Measurements from ENCODE around the gene GIT2.
A peak's percentile ranks its signal among the peaks of the same experiment; 100 is the strongest.
"Not testable (repeated sequence)": the region's sequence is repeated elsewhere in the genome, so short reads cannot be mapped to it uniquely, and the experiment has no call there.

GIT2 gene

DNA sequence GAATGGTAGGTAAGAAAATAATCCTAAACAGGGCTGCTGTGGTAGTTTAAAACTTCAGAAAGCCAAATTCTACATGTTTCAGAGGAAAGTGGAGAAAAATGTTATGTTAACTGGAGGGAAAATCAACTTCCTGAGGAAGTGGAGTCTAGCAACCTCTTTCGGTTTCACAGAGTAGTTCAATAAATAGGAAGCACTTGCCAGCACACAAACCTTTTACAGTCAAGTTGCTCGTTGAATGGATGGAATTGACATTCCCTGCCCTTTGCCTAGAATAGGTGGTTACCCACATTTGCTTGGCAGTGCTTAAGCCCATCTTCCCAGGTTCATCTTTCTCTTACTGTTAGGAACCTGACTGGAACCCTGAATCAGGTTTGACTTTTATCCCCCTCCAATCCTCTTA, 19.0 kb upstream of the GIT2 start:
- H3K9ac ChIP-seq (ENCODE audit: low read depth, low read length), result no peak overlapping the region
- H3K36me3 ChIP-seq (ENCODE audit: insufficient read depth, low read length), result no peaks in the 10 kb centered on the region
- no peaks in the 10 kb centered on the region for H3K9me3 ChIP-seq (ENCODE audit: control insufficient read depth, insufficient read depth, low read length)
- H3K4me1 ChIP-seq (ENCODE audit: insufficient read depth, low read length), result no peaks in the 10 kb centered on the region

GRCh38 chr12:110012659-110013058, 16.5 kb upstream of the GIT2 start:
- Histone ChIP-seq H3K36me3 (ENCODE audit: insufficient read depth, low read length) (no peaks in the 10 kb centered on the region), H3K9me3 (ENCODE audit: control insufficient read depth, insufficient read depth, low read length) (no peaks in the 10 kb centered on the region), H3K4me1 (ENCODE audit: insufficient read depth, low read length) (no peaks in the 10 kb centered on the region), H3K9ac (ENCODE audit: low read depth, low read length) (no peak overlapping the region)

- H3K4me1 ChIP-seq (ENCODE audit: insufficient read depth, low read length), result no peaks in the 10 kb centered on the region
- no peak overlapping the region for H3K9ac ChIP-seq (ENCODE audit: low read depth, low read length)
- no peaks in the 10 kb centered on the region for H3K9me3 ChIP-seq (ENCODE audit: control insufficient read depth, insufficient read depth, low read length)
- no peaks in the 10 kb centered on the region for H3K36me3 ChIP-seq (ENCODE audit: insufficient read depth, low read length)
Measured at GRCh38 chr12:110012137-110012536, 16.0 kb upstream of the GIT2 start.

DNA sequence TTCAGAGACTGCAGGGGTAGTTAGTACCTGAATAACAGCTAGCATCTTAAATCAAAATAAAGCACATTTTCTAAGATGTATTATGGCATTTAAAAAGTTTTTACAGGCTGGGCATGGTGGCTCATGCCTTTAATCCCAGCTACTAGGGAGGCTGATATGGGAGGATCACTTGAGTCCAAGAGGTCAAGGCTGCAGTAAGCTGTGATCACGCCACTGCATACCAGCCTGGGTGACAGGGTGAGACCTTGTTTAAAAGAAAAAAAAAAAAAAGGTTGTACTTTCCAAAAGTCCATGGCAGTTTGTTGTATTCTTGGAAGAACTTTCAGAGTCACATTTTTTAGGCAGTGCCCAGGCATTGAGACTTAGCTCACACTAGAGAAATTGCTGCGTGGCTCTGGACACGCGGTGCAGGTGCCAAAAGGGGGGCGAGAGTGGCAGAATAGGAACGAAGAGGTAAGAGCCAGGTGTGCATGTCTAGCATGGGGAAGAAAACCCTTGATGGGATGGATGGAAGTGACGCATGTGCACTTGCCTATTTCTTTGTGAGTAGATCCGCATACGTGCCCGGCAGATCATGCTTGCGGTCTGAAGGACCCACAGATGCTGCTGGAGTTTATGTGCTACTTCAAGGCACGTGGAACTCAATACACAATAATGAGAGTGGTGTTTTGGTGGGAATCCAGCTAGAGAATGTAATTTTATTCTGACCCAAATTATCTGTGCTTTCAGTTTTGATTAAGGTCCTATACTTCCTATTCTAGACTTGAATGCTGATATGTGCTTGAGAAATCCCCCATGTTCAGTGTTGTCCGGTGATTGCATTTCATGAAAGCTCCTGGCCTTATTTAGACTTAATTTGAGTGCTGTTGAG, 14.9 kb upstream of the GIT2 start:
- H3K9me3 ChIP-seq (ENCODE audit: control insufficient read depth, insufficient read depth, low read length), result no peaks in the 10 kb centered on the region
- no peak overlapping the region for H3K9ac ChIP-seq (ENCODE audit: low read depth, low read length)
- no peaks in the 10 kb centered on the region for H3K36me3 ChIP-seq (ENCODE audit: insufficient read depth, low read length)
- H3K4me1 ChIP-seq (ENCODE audit: insufficient read depth, low read length), result no peaks in the 10 kb centered on the region

DNA sequence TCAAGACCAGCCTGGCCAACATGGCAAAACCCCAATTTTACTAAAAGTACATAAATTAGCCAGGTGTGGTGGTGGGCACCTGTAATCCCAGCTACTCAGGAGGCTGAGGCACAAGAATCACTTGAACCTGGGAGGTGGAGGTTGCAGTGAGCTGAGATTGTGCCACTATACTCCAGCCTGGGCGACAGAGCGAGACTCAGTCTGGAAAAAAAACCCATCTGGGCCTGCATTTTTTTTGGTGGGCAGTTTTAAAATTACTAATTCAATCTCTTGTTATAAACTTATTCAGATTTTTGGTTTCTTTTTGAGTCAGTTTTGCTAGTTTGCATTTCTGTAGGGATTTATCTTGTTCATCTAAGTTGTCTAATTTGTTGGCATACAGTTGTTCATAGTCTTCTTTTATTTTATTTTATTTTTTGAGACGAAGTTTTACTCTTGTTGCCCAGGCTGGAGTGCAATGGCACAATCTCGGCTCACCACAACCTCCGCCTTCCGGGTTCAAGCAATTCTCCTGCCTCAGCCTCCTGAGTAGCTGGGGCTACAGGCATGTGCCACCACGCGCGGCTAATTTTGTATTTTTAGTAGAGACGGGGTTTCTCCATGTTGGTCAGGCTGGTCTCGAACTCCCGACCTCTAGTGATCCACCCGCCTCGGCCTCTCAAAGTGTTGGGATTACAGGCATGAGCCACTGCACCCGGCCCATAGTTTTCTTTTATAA, 12.7 kb upstream of the GIT2 start:
- not testable (repeated sequence) for H3K9ac ChIP-seq (ENCODE audit: low read depth, low read length); H3K36me3 ChIP-seq (ENCODE audit: insufficient read depth, low read length); H3K4me1 ChIP-seq (ENCODE audit: insufficient read depth, low read length); H3K9me3 ChIP-seq (ENCODE audit: control insufficient read depth, insufficient read depth, low read length)

DNA sequence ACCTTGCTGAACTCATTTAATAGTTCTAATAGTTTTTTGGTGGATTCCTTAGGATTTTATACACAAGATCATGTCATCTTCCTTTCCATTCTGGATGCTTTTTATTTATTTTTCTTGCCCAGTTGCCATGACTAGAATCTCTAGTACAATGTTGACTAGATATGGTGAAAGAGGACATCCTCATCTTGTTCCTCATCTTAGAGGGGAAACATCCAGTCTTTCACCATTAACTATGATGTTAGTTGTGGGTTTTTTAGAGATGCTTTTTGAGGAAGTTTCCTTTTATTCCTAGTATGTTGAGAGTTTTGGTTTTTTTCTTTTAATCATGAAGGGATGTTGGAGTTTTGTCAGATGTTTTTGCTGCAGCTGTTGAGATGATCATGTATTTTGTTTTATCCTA, 11.7 kb upstream of the GIT2 start:
- Histone ChIP-seq H3K4me1 (ENCODE audit: insufficient read depth, low read length) (no peaks in the 10 kb centered on the region), H3K9me3 (ENCODE audit: control insufficient read depth, insufficient read depth, low read length) (no peaks in the 10 kb centered on the region), H3K36me3 (ENCODE audit: insufficient read depth, low read length) (no peaks in the 10 kb centered on the region), H3K9ac (ENCODE audit: low read depth, low read length) (no peak overlapping the region)

GRCh38 chr12:110006115-110006514, 9.9 kb upstream of the GIT2 start:
- H3K36me3 ChIP-seq (ENCODE audit: insufficient read depth, low read length), result no peaks in the 10 kb centered on the region
- no peak overlapping the region for H3K9ac ChIP-seq (ENCODE audit: low read depth, low read length)
- H3K9me3 ChIP-seq (ENCODE audit: control insufficient read depth, insufficient read depth, low read length), result no peaks in the 10 kb centered on the region
- no peaks in the 10 kb centered on the region for H3K4me1 ChIP-seq (ENCODE audit: insufficient read depth, low read length)

GRCh38 chr12:110005319-110005973, 9.3 kb upstream of the GIT2 start:
- H3K9me3 ChIP-seq (ENCODE audit: control insufficient read depth, insufficient read depth, low read length), result no peaks in the 10 kb centered on the region
- no peaks in the 10 kb centered on the region for H3K36me3 ChIP-seq (ENCODE audit: insufficient read depth, low read length)
- no peaks in the 10 kb centered on the region for H3K4me1 ChIP-seq (ENCODE audit: insufficient read depth, low read length)
- no peak overlapping the region for H3K9ac ChIP-seq (ENCODE audit: low read depth, low read length)

GRCh38 chr12:110004598-110004997, 8.4 kb upstream of the GIT2 start:
- Histone ChIP-seq H3K36me3 (ENCODE audit: insufficient read depth, low read length) (no peaks in the 10 kb centered on the region), H3K9me3 (ENCODE audit: control insufficient read depth, insufficient read depth, low read length) (no peaks in the 10 kb centered on the region), H3K4me1 (ENCODE audit: insufficient read depth, low read length) (no peaks in the 10 kb centered on the region), H3K9ac (ENCODE audit: low read depth, low read length) (no peak overlapping the region)

- Histone ChIP-seq H3K9ac (ENCODE audit: low read depth, low read length) (no peak overlapping the region), H3K36me3 (ENCODE audit: insufficient read depth, low read length) (no peaks in the 10 kb centered on the region), H3K9me3 (ENCODE audit: control insufficient read depth, insufficient read depth, low read length) (no peaks in the 10 kb centered on the region), H3K4me1 (ENCODE audit: insufficient read depth, low read length) (no peaks in the 10 kb centered on the region)
Measured at GRCh38 chr12:110002676-110003515, 6.7 kb upstream of the GIT2 start.

- no peaks in the 10 kb centered on the region for H3K9me3 ChIP-seq (ENCODE audit: control insufficient read depth, insufficient read depth, low read length)
- H3K9ac ChIP-seq (ENCODE audit: low read depth, low read length), result no peak overlapping the region
- H3K4me1 ChIP-seq (ENCODE audit: insufficient read depth, low read length), result no peaks in the 10 kb centered on the region
- no peaks in the 10 kb centered on the region for H3K36me3 ChIP-seq (ENCODE audit: insufficient read depth, low read length)
Measured at GRCh38 chr12:110001596-110001995, 5.4 kb upstream of the GIT2 start.

DNA sequence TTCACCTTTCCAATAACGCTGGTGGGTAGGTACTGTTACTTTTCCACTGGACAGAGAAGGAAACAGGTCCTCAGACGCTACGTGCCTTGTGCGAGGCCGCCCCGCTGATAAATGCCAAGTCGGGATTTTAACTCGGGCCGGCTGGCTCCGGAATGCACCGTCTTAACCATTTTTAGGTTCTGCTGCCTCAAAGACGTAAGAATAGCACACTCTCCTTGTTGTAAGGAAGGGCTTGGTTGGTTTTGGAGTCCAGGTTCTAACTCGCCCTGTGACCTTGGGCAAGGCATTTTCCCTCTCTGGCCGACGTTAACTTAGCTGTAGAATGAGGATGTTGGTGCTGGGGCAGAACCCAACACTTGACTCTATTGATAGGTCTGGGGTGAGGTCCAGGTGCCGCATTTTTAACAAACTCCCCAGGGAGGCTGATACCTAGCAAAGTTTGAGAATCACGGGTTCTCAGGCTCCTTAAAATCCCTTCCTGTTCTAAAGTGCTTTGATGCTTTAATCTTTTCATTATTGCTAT, 3.9 kb upstream of the GIT2 start:
- no peaks in the 10 kb centered on the region for H3K4me1 ChIP-seq (ENCODE audit: insufficient read depth, low read length)
- no peaks in the 10 kb centered on the region for H3K9me3 ChIP-seq (ENCODE audit: control insufficient read depth, insufficient read depth, low read length)
- peak overlapping the region; percentile 84; the same call in 1 of the 2 replicates for H3K9ac ChIP-seq (ENCODE audit: low read depth, low read length)
- no peaks in the 10 kb centered on the region for H3K36me3 ChIP-seq (ENCODE audit: insufficient read depth, low read length)

DNA sequence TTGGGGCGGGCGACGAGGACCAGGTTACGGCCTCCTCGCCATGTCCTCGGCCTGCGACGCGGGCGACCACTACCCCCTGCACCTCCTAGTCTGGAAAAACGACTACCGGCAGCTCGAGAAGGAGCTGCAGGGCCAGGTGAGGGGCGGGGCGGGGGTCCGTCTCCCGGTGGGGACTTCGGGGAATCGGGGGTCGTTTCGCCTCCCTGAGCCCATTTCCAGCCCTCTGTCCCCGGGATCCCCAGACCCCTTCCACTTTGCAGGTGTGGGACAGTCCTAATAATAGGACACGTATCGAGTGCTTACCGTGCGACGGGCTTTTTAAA, 3.4 kb upstream of the GIT2 start:
- Histone ChIP-seq H3K9ac (ENCODE audit: low read depth, low read length) (peak overlapping the region; percentile 84; the same call in 1 of the 2 replicates), H3K4me1 (ENCODE audit: insufficient read depth, low read length) (no peaks in the 10 kb centered on the region), H3K36me3 (ENCODE audit: insufficient read depth, low read length) (no peaks in the 10 kb centered on the region), H3K9me3 (ENCODE audit: control insufficient read depth, insufficient read depth, low read length) (no peaks in the 10 kb centered on the region)

All from ES-I3 (cell line).